Umbilical cord (tissue), 2 donors: ENCODE measurements around the gene EPGN. TPM values are rescaled to one million over a fixed set of nuclear protein-coding genes. Genes with fewer than 3 reads are reported as not detected.
"Not testable (repeated sequence)": the region's sequence is repeated elsewhere in the genome, so short reads cannot be mapped to it uniquely, and the experiment has no call there.

ENCODE experiments used
- DNase-seq: peaks from one replicate; pipeline ENCODE4 v3.0.0-alpha.2; 2015; ENCODE audit warnings: low spot score
- total RNA-seq: library from RNA; depleted of rRNA; stranded (reverse); fragments of >200 nt; gene quantifications from one replicate; pipeline ENCODE4 v1.2.3, GENCODE V29; 2014; ENCODE audit warnings: low replicate concordance; ENCODE audit not compliant: insufficient read depth

The EPGN gene
- total RNA-seq, 1 donor from 2014 or later = 7.0 TPM

- DNase-seq = no peak
Observed at GRCh38 chr4:74339501-74339900, 31.2 kb downstream of the EPGN start.

DNA sequence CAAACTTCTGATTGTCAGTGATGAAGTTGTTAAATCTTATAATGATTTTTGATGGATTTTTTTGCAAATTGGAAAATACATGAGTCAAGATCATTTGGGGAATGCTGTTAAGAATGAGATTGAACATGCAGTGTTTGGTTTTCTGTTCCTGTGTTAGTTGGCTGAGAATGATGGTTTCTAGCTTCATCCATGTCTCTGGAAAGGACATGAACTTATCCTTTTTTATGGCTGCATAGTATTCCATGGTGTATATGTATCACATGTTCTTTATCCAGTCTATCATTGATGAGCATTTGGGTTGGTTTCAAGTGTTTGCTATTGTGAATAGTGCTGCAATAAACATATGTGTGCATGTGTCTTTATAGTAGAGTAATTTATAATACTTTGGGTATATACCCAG lies 32.2 kb downstream of the EPGN start:
- DNase-seq = not testable (repeated sequence)

DNA sequence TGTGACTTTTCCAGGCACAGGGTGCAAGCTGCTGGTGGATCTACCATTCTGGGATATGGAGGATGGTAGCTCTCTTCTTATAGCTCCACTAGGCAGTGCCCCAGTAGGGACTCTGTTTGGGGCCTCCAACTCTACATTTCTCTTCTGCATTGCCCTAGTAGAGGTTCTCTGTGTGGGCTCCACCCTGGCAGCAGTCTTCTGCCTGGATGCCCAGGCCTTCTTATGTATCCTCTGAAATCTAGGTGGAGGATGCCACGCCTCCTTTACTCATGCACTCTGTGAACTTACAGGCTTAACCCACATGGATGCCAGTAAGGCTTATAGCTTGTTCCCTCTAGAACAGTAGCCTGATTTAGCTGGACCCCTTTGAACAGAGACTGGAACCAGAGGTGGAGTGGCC lies 35.8 kb downstream of the EPGN start:
- no peak for DNase-seq

DNA sequence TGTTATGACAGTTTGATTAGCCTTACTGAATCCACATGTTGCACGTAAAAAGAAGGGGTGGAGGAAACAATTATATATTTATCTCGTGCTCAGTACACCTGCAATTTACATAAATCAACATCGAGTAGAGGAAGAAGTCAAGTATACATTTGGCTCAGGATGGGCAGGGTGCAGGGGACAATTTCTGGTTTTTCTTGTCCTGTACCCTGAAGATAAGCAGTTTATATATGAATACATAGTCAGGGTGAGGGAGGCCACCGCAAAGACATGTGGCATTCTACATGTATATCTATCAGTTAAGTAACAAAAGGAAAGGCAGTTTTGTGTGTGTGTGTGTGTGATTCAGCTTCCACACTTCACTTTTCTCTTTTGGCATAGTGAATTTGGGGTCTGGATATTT lies 45.6 kb downstream of the EPGN start:
- no peak for DNase-seq

DNA sequence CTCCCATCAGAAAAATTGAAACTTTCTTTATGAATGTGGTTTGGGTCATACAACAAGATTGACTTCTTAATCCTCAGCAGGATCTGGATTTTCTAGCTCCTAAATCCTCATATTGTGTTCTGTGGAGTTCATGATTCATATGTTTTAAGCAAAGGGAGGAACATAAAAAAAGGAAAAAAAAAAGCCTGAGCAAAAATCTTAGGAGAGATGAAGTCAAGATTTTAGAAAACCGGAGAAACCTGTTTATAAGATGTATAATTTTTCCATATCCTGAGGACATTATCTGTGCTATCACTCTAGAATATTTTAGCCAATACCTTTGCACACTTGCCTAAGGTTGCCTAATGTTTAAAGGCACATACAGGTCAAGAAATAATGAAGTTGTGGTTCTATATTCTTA lies 49.7 kb downstream of the EPGN start:
- peak; percentile 6 for DNase-seq

DNA sequence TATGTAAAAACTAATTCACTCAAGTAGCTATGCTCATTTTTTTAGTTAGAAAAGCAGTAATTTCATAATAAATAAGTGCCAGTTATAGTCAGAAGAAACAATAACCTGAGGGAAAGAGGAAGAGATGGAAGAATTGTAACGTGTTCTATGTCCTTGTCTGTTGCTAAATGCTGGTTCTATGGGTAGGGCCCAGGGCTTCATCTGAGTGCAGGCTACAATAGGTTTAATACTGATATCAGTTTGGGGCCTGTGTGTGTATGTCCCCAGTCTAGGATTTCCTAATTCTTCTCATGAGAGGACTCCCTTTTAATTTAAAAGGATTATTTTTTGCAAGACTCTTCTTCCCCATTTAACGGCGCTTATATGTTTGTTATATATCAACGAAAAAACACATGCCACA lies 53.4 kb downstream of the EPGN start:
- no peak for DNase-seq

DNA sequence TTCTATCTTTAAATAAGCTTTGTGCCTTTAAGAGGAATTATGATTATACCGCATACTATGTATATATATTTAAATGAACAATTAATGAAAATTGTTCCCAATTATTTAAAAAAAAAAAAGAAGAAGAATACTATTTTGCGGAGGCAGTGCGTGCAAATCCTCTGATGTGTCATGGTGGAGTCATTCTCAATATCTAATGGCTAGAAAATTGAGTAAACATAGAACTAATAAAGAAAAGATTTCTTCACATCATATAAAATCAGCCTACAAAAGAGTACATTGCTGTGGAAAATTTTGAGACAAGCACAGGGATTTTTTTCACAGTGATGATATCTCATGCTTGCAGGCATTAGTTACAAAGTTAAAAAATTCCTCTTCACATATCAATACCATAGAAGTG lies 54.1 kb downstream of the EPGN start:
- DNase-seq = no peak

DNA sequence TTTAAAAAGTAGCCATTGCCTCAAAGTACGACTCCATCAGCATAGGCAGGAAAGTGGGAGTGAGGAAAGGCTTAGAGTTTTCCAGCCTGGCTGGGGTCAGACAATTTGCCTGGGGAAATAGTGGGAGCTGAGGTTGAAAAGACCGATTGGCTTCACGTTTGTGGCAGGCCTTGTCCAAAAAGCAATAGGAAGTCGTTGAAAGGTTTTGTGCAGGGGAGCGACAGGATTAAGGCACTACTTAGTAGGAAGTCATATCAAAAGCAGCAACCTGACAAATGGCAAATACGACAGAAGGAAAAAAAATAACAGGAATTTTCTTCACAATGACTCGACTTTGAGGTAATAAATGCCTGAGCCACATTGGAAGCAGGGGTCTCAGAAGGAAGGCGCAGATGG lies 56.0 kb downstream of the EPGN start:
- DNase-seq = no peak

DNA sequence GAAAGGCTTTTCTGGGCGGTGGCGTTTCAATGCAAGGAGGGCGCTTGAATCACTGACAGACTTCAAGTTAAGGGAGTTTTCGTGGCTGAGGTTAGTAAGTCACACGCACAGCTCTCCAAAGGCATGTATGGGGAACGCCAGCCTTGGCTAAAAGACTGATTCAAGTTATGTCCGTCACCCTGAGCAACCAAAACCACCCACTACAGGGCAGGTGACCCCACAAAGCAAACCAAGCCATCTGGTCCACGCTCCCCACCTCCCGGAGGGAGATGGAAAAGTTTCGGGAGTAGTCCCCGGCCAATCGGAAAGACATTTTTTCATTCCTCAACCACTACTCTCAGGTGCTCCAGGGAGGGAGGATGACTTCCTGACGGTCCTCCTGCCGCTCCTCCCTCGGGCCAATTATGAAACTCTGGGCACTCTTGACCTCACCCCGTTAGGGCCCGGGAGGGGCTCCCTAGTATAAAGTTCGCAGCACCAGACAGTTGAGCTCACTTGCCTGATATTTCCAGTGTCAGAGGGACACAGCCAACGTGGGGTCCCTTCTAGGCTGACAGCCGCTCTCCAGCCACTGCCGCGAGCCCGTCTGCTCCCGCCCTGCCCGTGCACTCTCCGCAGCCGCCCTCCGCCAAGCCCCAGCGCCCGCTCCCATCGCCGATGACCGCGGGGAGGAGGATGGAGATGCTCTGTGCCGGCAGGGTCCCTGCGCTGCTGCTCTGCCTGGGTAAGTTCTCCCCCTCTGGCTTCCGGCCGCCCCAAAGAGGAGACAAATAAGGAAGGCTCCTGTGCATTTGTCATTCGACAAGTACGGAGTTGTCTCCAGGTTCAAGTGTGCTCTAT lies 56.6 kb downstream of the EPGN start, which contains the start of gene EREG:
Gene EREG, plus strand, starts transcription at position 494 of the 840 bp plus-strand sequence. Its CDS starts 164 bp downstream, at position 658.
- DNase-seq = peak; percentile 18

DNA sequence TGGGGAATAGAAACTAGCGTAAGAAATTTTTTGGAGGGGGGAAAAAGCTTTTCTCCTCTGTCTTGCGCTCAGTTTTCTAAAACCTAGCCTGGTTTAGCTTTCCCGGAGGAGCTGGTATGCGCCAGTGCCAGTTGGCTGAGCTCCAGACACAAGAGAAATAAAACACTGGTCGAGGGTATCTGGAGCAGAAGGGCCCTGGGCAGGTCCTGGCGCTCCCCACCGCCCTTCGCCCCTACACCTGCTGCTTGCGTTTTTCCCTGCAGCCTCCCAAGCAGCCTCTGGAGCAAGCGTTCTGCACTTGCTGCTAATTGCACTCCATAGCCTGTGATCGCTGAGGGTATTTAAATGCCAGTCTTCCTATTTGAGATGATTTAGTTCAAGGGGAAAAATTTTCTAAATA lies 57.5 kb downstream of the EPGN start:
- no peak for DNase-seq

Other genes starting within 250 kb of the EPGN start
- gene CXCL2, start 209.3 kb upstream of the EPGN start, total RNA-seq = 32.0 TPM
- gene MTHFD2L, start 150.4 kb upstream of the EPGN start, total RNA-seq = 37.6 TPM
- 3.9 TPM for gene EREG, start 56.7 kb downstream of the EPGN start, total RNA-seq
- gene AREG, start 136.7 kb downstream of the EPGN start, total RNA-seq = 10.1 TPM